Skeletal muscle tissue (tissue), 4 donors: ENCODE results near the gene HTR2B. TPM values are rescaled to one million over a fixed set of nuclear protein-coding genes. Genes with fewer than 3 reads are reported as not detected.

Experiments used
- H3K27ac ChIP-seq: one replicate; pipeline ENCODE4 v1.7.0; 2013; ENCODE audit warnings: mild to moderate bottlenecking, low read depth, low read length, inconsistent platforms
- H3K27me3 ChIP-seq, 3 donors: one replicate each; pipeline ENCODE4 v1.7.0; 2013; ENCODE audit warnings: low read length in 3 of 3; ENCODE audit not compliant: control insufficient read depth in 3 of 3, insufficient read depth in 3 of 3
- H3K36me3 ChIP-seq, 3 donors: one replicate each; pipeline ENCODE4 v1.7.0; 2013; ENCODE audit warnings: low read length in 3 of 3; ENCODE audit not compliant: control insufficient read depth in 3 of 3, insufficient read depth in 3 of 3
- H3K4me1 ChIP-seq, 3 donors: one replicate each; pipeline ENCODE4 v1.7.0; 2013; ENCODE audit warnings: low read length in 3 of 3, mild to moderate bottlenecking in 3 of 3; ENCODE audit not compliant: control insufficient read depth in 3 of 3, insufficient read depth in 3 of 3
- H3K4me3 ChIP-seq, 3 donors: one replicate each; pipeline ENCODE4 v1.7.0; 2013; ENCODE audit warnings: low read length in 3 of 3
- H3K9ac ChIP-seq, 3 donors: one replicate each; pipeline ENCODE4 v1.7.0; 2013; ENCODE audit warnings: low read length in 3 of 3, mild to moderate bottlenecking in 3 of 3, moderate library complexity in 2 of 3, low read depth in 1 of 3
- H3K9me3 ChIP-seq, 3 donors: one replicate each; pipeline ENCODE4 v1.7.0; 2013; ENCODE audit warnings: low read length in 3 of 3; ENCODE audit not compliant: control insufficient read depth in 3 of 3
- total RNA-seq: library from RNA; depleted of rRNA; stranded (reverse); fragments of >200 nt; gene quantifications from one replicate; pipeline ENCODE4 v1.2.3, GENCODE V29; 2014
- donor health status: Osteomylitis.

HTR2B gene
- total RNA-seq: 0.52 TPM

- no peaks in the 10 kb centered on the region for H3K27me3 ChIP-seq
- H3K36me3 ChIP-seq: no peaks in the 10 kb centered on the region
- no peak within 1 kb of the TSS for H3K4me3 ChIP-seq
- peak within 1 kb of the TSS in 1 of 3 donors; percentile 54 for H3K9ac ChIP-seq
- no peaks in the 10 kb centered on the region for H3K9me3 ChIP-seq
- no peak within 1 kb of the TSS for H3K27ac ChIP-seq
- peaks cover 0 to 5% (median 0%) of the 10 kb centered on the region in 3 donors for H3K4me1 ChIP-seq
Observed at GRCh38 chr2:231124838-231125568, at the start of gene HTR2B. HTR2B (minus strand) TSS chr2:231125042; CDS start chr2:231123764, 1,278 bp downstream.

- Histone ChIP-seq H3K4me1 (no peaks in the 10 kb centered on the region), H3K36me3 (peaks cover 5 to 23% (median 7%) of the 10 kb centered on the region in 3 donors), H3K9ac (no peak overlapping the region), H3K4me3 (no peak overlapping the region), H3K9me3 (no peaks in the 10 kb centered on the region), H3K27me3 (no peaks in the 10 kb centered on the region), H3K27ac (no peak overlapping the region)
Observed at GRCh38 chr2:231174211-231174651, 49.4 kb upstream of the HTR2B start.

- H3K4me1 ChIP-seq: no peaks in the 10 kb centered on the region
- H3K27ac ChIP-seq: no peak overlapping the region
- H3K4me3 ChIP-seq: no peak overlapping the region
- no peaks in the 10 kb centered on the region for H3K27me3 ChIP-seq
- H3K36me3 ChIP-seq: peaks cover 9 to 27% (median 22%) of the 10 kb centered on the region in 3 donors
- H3K9ac ChIP-seq: no peak overlapping the region
- no peaks in the 10 kb centered on the region for H3K9me3 ChIP-seq
Observed at GRCh38 chr2:231172025-231172424, 47.2 kb upstream of the HTR2B start.

- Histone ChIP-seq H3K4me1 (no peaks in the 10 kb centered on the region), H3K9ac (no peak overlapping the region), H3K36me3 (peaks cover 15 to 42% (median 38%) of the 10 kb centered on the region in 3 donors), H3K27me3 (no peaks in the 10 kb centered on the region), H3K9me3 (no peaks in the 10 kb centered on the region), H3K4me3 (no peak overlapping the region), H3K27ac (no peak overlapping the region)
Observed at GRCh38 chr2:231170055-231170454, 45.2 kb upstream of the HTR2B start.

- Histone ChIP-seq H3K9me3 (no peaks in the 10 kb centered on the region), H3K4me3 (no peak overlapping the region), H3K36me3 (peaks cover 15 to 42% (median 38%) of the 10 kb centered on the region in 3 donors), H3K27ac (no peak overlapping the region), H3K27me3 (no peaks in the 10 kb centered on the region), H3K9ac (no peak overlapping the region), H3K4me1 (no peaks in the 10 kb centered on the region)
Observed at GRCh38 chr2:231169488-231169887, 44.6 kb upstream of the HTR2B start.

GRCh38 chr2:231168460-231169139, 43.8 kb upstream of the HTR2B start:
- H3K27ac ChIP-seq: peak overlapping the region; percentile 26
- no peak overlapping the region for H3K4me3 ChIP-seq
- H3K9me3 ChIP-seq: no peaks in the 10 kb centered on the region
- H3K36me3 ChIP-seq: peaks cover 15 to 42% (median 38%) of the 10 kb centered on the region in 3 donors
- H3K27me3 ChIP-seq: no peaks in the 10 kb centered on the region
- H3K4me1 ChIP-seq: no peaks in the 10 kb centered on the region
- no peak overlapping the region for H3K9ac ChIP-seq

- Histone ChIP-seq H3K9ac (no peak overlapping the region), H3K4me1 (no peaks in the 10 kb centered on the region), H3K27me3 (no peaks in the 10 kb centered on the region), H3K36me3 (peaks cover 13 to 44% (median 38%) of the 10 kb centered on the region in 3 donors), H3K27ac (peak overlapping the region; percentile 26), H3K4me3 (no peak overlapping the region), H3K9me3 (no peaks in the 10 kb centered on the region)
Observed at GRCh38 chr2:231167745-231168459, 43.1 kb upstream of the HTR2B start.

- H3K9me3 ChIP-seq: no peaks in the 10 kb centered on the region
- no peaks in the 10 kb centered on the region for H3K27me3 ChIP-seq
- peaks cover 10 to 32% (median 28%) of the 10 kb centered on the region in 3 donors for H3K36me3 ChIP-seq
- no peak overlapping the region for H3K9ac ChIP-seq
- H3K27ac ChIP-seq: peak overlapping the region; percentile 62
- H3K4me3 ChIP-seq: no peak overlapping the region
- peaks cover 0 to 4% (median 3%) of the 10 kb centered on the region in 3 donors for H3K4me1 ChIP-seq
Observed at GRCh38 chr2:231163414-231164095, 38.7 kb upstream of the HTR2B start.

- no peak overlapping the region for H3K9ac ChIP-seq
- H3K4me1 ChIP-seq: peaks cover 0 to 4% (median 3%) of the 10 kb centered on the region in 3 donors
- H3K27me3 ChIP-seq: no peaks in the 10 kb centered on the region
- H3K27ac ChIP-seq: peak overlapping the region; percentile 62
- peaks cover 10 to 32% (median 28%) of the 10 kb centered on the region in 3 donors for H3K36me3 ChIP-seq
- H3K9me3 ChIP-seq: no peaks in the 10 kb centered on the region
- no peak overlapping the region for H3K4me3 ChIP-seq
Observed at GRCh38 chr2:231163011-231163410, 38.2 kb upstream of the HTR2B start.
